WTC11 (cell line): ENCODE results near the gene FLRT1.

Experiments
- FOXJ3 ChIP-seq: sonication (generic); formaldehyde crosslinking; IDR thresholded peaks from 2 replicates; pipeline ENCODE4 v1.9.0; 2021; ENCODE audit warnings: missing genetic modification reagents, mild to moderate bottlenecking, borderline replicate concordance
- GABPB1 ChIP-seq: sonication (generic); formaldehyde crosslinking; IDR thresholded peaks from 2 replicates; pipeline ENCODE4 v1.8.1; 2023; ENCODE audit warnings: mild to moderate bottlenecking, missing genetic modification reagents
- MYBL2 ChIP-seq: sonication (generic); formaldehyde crosslinking; IDR thresholded peaks from 2 replicates; pipeline ENCODE4 v1.8.1; 2023; ENCODE audit warnings: mild to moderate bottlenecking, moderate library complexity, missing genetic modification reagents
- NFYB ChIP-seq: sonication (generic); formaldehyde crosslinking; conservative IDR thresholded peaks from 2 replicates; pipeline ENCODE4 v1.8.0; 2022; ENCODE audit warnings: low read depth, missing genetic modification reagents
- NR2C2 ChIP-seq: sonication (generic); formaldehyde crosslinking; IDR thresholded peaks from 2 replicates; pipeline ENCODE4 v1.8.0; 2022; ENCODE audit warnings: mild to moderate bottlenecking, missing genetic modification reagents
- TF ChIP-seq, protein P1 (sequence below): fragments of 200-600 bp; IDR thresholded peaks from 2 replicates; pipeline ENCODE4 v1.8.0; 2022; ENCODE audit warnings: antibody characterized with exemption
- TF ChIP-seq, protein P2 (sequence below): sonication (generic); formaldehyde crosslinking; IDR thresholded peaks from 2 replicates; pipeline ENCODE4 v1.8.1; 2023; ENCODE audit warnings: mild to moderate bottlenecking, moderate library complexity, missing genetic modification reagents
- TF ChIP-seq, protein P3 (sequence below): fragments of 250-450 bp; sonication (Bioruptor Pico); IDR thresholded peaks from 2 replicates; pipeline ENCODE4 v2.1.2; 2022; ENCODE audit warnings: mild to moderate bottlenecking, moderate library complexity
- TF ChIP-seq, protein P4 (sequence below): sonication (generic); formaldehyde crosslinking; IDR thresholded peaks from 2 replicates; pipeline ENCODE4 v1.8.1; 2023; ENCODE audit warnings: mild to moderate bottlenecking, missing genetic modification reagents, borderline replicate concordance
- TF ChIP-seq, protein P5 (sequence below): fragments of 250-450 bp; sonication (Bioruptor Pico); conservative IDR thresholded peaks from 2 replicates; pipeline ENCODE4 v1.9.0; 2021; ENCODE audit warnings: mild to moderate bottlenecking

DNA sequence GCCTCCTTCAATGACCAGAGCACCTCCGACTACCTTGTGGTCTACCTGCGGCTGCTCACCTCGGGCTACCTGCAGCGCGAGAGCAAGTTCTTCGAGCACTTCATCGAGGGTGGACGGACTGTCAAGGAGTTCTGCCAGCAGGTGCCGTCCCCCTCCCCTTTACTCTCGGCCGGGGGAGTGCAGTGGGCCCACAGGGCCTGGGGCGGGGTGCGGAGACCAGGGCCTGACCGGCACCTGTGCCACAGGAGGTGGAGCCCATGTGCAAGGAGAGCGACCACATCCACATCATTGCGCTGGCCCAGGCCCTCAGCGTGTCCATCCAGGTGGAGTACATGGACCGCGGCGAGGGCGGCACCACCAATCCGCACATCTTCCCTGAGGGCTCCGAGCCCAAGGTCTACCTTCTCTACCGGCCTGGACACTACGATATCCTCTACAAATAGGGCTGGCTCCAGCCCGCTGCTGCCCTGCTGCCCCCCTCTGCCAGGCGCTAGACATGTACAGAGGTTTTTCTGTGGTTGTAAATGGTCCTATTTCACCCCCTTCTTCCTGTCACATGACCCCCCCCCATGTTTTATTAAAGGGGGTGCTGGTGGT is 38.5 kb upstream of the FLRT1 start:
- TF ChIP-seq, protein P1, sequence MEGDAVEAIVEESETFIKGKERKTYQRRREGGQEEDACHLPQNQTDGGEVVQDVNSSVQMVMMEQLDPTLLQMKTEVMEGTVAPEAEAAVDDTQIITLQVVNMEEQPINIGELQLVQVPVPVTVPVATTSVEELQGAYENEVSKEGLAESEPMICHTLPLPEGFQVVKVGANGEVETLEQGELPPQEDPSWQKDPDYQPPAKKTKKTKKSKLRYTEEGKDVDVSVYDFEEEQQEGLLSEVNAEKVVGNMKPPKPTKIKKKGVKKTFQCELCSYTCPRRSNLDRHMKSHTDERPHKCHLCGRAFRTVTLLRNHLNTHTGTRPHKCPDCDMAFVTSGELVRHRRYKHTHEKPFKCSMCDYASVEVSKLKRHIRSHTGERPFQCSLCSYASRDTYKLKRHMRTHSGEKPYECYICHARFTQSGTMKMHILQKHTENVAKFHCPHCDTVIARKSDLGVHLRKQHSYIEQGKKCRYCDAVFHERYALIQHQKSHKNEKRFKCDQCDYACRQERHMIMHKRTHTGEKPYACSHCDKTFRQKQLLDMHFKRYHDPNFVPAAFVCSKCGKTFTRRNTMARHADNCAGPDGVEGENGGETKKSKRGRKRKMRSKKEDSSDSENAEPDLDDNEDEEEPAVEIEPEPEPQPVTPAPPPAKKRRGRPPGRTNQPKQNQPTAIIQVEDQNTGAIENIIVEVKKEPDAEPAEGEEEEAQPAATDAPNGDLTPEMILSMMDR, result no peak
- TF ChIP-seq NR2C2 (CRISPR knock-in tag) (no peak), NFYB (CRISPR knock-in tag) (no peak), GABPB1 (CRISPR knock-in tag) (no peak), FOXJ3 (CRISPR knock-in tag) (no peak), MYBL2 (CRISPR knock-in tag) (no peak)
- TF ChIP-seq, protein P2, sequence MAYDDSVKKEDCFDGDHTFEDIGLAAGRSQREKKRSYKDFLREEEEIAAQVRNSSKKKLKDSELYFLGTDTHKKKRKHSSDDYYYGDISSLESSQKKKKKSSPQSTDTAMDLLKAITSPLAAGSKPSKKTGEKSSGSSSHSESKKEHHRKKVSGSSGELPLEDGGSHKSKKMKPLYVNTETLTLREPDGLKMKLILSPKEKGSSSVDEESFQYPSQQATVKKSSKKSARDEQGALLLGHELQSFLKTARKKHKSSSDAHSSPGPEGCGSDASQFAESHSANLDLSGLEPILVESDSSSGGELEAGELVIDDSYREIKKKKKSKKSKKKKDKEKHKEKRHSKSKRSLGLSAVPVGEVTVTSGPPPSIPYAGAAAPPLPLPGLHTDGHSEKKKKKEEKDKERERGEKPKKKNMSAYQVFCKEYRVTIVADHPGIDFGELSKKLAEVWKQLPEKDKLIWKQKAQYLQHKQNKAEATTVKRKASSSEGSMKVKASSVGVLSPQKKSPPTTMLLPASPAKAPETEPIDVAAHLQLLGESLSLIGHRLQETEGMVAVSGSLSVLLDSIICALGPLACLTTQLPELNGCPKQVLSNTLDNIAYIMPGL (CRISPR knock-in tag), result no peak
- TF ChIP-seq, protein P3, sequence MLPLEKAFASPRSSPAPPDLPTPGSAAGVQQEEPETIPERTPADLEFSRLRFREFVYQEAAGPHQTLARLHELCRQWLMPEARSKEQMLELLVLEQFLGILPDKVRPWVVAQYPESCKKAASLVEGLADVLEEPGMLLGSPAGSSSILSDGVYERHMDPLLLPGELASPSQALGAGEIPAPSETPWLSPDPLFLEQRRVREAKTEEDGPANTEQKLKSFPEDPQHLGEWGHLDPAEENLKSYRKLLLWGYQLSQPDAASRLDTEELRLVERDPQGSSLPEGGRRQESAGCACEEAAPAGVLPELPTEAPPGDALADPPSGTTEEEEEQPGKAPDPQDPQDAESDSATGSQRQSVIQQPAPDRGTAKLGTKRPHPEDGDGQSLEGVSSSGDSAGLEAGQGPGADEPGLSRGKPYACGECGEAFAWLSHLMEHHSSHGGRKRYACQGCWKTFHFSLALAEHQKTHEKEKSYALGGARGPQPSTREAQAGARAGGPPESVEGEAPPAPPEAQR (CRISPR knock-in tag), result no peak
- TF ChIP-seq, protein P4, sequence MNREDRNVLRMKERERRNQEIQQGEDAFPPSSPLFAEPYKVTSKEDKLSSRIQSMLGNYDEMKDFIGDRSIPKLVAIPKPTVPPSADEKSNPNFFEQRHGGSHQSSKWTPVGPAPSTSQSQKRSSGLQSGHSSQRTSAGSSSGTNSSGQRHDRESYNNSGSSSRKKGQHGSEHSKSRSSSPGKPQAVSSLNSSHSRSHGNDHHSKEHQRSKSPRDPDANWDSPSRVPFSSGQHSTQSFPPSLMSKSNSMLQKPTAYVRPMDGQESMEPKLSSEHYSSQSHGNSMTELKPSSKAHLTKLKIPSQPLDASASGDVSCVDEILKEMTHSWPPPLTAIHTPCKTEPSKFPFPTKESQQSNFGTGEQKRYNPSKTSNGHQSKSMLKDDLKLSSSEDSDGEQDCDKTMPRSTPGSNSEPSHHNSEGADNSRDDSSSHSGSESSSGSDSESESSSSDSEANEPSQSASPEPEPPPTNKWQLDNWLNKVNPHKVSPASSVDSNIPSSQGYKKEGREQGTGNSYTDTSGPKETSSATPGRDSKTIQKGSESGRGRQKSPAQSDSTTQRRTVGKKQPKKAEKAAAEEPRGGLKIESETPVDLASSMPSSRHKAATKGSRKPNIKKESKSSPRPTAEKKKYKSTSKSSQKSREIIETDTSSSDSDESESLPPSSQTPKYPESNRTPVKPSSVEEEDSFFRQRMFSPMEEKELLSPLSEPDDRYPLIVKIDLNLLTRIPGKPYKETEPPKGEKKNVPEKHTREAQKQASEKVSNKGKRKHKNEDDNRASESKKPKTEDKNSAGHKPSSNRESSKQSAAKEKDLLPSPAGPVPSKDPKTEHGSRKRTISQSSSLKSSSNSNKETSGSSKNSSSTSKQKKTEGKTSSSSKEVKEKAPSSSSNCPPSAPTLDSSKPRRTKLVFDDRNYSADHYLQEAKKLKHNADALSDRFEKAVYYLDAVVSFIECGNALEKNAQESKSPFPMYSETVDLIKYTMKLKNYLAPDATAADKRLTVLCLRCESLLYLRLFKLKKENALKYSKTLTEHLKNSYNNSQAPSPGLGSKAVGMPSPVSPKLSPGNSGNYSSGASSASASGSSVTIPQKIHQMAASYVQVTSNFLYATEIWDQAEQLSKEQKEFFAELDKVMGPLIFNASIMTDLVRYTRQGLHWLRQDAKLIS (CRISPR knock-in tag), result no peak
- TF ChIP-seq, protein P5, sequence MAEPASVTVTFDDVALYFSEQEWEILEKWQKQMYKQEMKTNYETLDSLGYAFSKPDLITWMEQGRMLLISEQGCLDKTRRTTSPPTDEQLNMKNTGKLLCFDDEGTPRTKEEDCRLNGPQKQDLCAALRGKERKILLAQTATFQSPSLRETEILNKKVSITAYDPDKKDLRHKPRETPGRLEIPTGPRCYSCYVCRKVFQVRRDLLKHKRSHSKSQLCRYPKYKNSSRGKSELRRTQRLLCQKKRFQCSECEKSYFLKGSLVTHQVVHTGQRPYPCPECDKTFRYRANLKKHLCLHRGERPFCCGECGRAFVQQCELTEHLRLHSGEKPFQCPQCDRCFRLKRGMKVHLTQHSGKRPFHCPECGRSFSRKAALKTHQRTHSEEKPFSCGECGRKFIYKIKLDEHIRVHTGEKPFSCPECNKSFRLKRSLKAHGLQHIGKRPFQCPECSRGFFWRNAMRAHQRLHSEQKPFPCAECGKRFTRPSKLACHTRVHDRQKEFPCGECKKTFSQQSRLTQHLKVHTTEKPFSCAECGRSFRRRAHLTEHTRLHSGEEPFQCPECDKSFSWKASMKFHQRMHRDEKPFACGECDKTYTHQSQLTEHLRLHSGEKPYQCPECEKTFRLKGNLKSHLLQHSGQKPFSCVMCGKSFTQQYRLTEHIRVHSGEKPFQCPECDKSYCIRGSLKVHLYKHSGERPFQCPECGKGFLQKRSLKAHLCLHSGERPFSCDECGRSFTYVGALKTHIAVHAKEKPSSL (CRISPR knock-in tag), result no peak
